MM.1S (cell line): ENCODE results near the gene SPOCK1.

Source experiments
- CTCF ChIP-seq: fragments of 300-600 bp; sonication (generic); IDR thresholded peaks from 2 replicates; pipeline ENCODE4 v1.5.1; 2016; ENCODE audit warnings: antibody characterized with exemption, low read length, mixed read lengths
- EZH2 ChIP-seq: fragments of 300-600 bp; sonication (generic); optimal IDR thresholded peaks from 2 replicates; pipeline ENCODE3; 2017; ENCODE audit warnings: low read depth, mild to moderate bottlenecking, antibody characterized with exemption, low read length, mixed read lengths
- EZH2phosphoT487 ChIP-seq: fragments of 300-600 bp; sonication (generic); IDR thresholded peaks from 2 replicates; pipeline ENCODE4 v1.6.1; 2018; ENCODE audit warnings: antibody characterized with exemption, low read length

DNA sequence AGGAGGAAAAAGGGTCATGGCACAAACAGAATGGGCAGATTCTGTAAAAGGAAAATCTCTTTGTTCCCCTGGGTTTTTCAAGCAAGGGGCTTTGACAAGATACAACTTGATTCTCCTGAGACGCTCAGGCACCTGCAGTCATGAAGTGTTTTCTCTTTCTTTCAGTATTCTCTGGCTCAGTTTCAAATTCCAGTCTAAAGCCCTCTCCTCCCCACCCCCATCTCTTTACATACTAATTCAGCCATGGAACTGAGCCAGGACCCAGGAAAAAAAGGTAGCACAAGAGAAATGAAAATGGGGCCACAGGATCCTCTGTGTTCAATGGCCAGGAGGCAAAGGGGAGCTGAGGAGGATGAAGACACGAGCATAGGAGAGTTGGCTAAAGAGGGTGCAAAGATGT is 408.4 kb downstream of the SPOCK1 start:
- no peak for TF ChIP-seq CTCF
- TF ChIP-seq EZH2, result no peak
- no peak for TF ChIP-seq EZH2phosphoT487
